OCI-LY1 (cell line): Measurements from ENCODE around the gene ARL10.

Experiments
- H2AFZ ChIP-seq: fragments of 200-600 bp; sonication (generic), shearing (Covaris generic); 2 replicates; pipeline ENCODE4 v1.6.0; 2014; ENCODE audit warnings: antibody characterized with exemption, mild to moderate bottlenecking, low read length
- H3F3A ChIP-seq: fragments of 200-600 bp; sonication (generic), shearing (Covaris generic); 2 replicates; pipeline ENCODE4 v1.6.0; 2014; ENCODE audit warnings: mild to moderate bottlenecking, antibody characterized with exemption, low read length, moderate library complexity; ENCODE audit not compliant: insufficient read depth
- H3K27ac ChIP-seq: fragments of 200-600 bp; sonication (generic); 2 replicates; pipeline ENCODE4 v1.5.1; 2014; ENCODE audit warnings: low read length, mixed run types, mild to moderate bottlenecking, low read depth; ENCODE audit not compliant: poor library complexity, severe bottlenecking
- H3K27me3 ChIP-seq: fragments of 200-600 bp; sonication (generic); 2 replicates; pipeline ENCODE4 v1.6.0; 2014; ENCODE audit warnings: antibody characterized with exemption, mild to moderate bottlenecking, low read length, moderate library complexity; ENCODE audit not compliant: insufficient read depth
- H3K36me3 ChIP-seq: fragments of 200-600 bp; sonication (generic); 2 replicates; pipeline ENCODE4 v1.6.1; 2014; ENCODE audit warnings: mild to moderate bottlenecking, antibody characterized with exemption, low read length, moderate library complexity, mixed read lengths; ENCODE audit not compliant: insufficient read depth
- H3K4me1 ChIP-seq: fragments of 200-600 bp; sonication (generic); 2 replicates; pipeline ENCODE4 v1.5.1; 2014; ENCODE audit warnings: mild to moderate bottlenecking, low read length, moderate library complexity; ENCODE audit not compliant: insufficient read depth, severe bottlenecking
- H3K4me2 ChIP-seq: fragments of 200-600 bp; sonication (generic), shearing (Covaris generic); 2 replicates; pipeline ENCODE4 v1.6.1; 2014; ENCODE audit warnings: low read length
- H3K4me3 ChIP-seq: fragments of 200-600 bp; sonication (generic); 2 replicates; pipeline ENCODE4 v1.5.1; 2014; ENCODE audit warnings: low read length, low read depth, mild to moderate bottlenecking, mixed read lengths; ENCODE audit not compliant: poor library complexity, severe bottlenecking
- H3K79me2 ChIP-seq: fragments of 200-600 bp; shearing (Covaris generic); 2 replicates; pipeline ENCODE4 v1.6.1; 2016; ENCODE audit warnings: mixed run types, low read length, mixed read lengths; ENCODE audit not compliant: insufficient read depth
- H3K9ac ChIP-seq: fragments of 200-600 bp; sonication (generic), shearing (Covaris generic); 2 replicates; pipeline ENCODE4 v1.6.1; 2014; ENCODE audit warnings: mild to moderate bottlenecking, low read length, mixed read lengths
- H3K9me2 ChIP-seq: fragments of 200-600 bp; sonication (generic), shearing (Covaris generic); 2 replicates; pipeline ENCODE4 v1.6.1; 2014; ENCODE audit warnings: low read depth, mild to moderate bottlenecking, low read length, mixed read lengths
- H3K9me3 ChIP-seq: fragments of 200-600 bp; shearing (Covaris generic); 2 replicates; pipeline ENCODE4 v1.6.1; 2014; ENCODE audit warnings: low read length, mixed read lengths
- H4K20me1 ChIP-seq: fragments of 200-600 bp; sonication (generic), shearing (Covaris generic); 2 replicates; pipeline ENCODE4 v1.6.0; 2016; ENCODE audit warnings: mild to moderate bottlenecking, low read length; ENCODE audit not compliant: insufficient read depth
- CTCF ChIP-seq: fragments of 200-600 bp; sonication (generic), shearing (Covaris generic); IDR thresholded peaks from 2 replicates; pipeline ENCODE4 v1.5.1; 2017; ENCODE audit warnings: mild to moderate bottlenecking, antibody characterized with exemption, low read length, moderate library complexity, mixed read lengths
- EZH2 ChIP-seq: fragments of 200-600 bp; sonication (generic), shearing (Covaris generic); IDR thresholded peaks from 2 replicates; pipeline ENCODE4 v1.8.0; 2017; ENCODE audit warnings: borderline replicate concordance, mixed run types, mild to moderate bottlenecking, antibody characterized with exemption, low read length, moderate library complexity, mixed read lengths

Gene ARL10

GRCh38 chr5:176386491-176386890 is 21.2 kb downstream of the ARL10 start:
- Histone ChIP-seq H3K27me3 (no peaks in the 10 kb centered on the region), H3F3A (no peaks in the 10 kb centered on the region), H3K9me2 (no peaks in the 10 kb centered on the region), H3K36me3 (peaks cover 82% of the 10 kb centered on the region), H3K4me3 (peak overlapping the region; percentile 94), H3K4me1 (peaks cover 28% of the 10 kb centered on the region), H3K27ac (no peak overlapping the region), H2AFZ (no peak overlapping the region), H3K9me3 (no peaks in the 10 kb centered on the region), H3K4me2 (peak overlapping the region; percentile 93), H3K79me2 (peaks cover 30% of the 10 kb centered on the region), H3K9ac (peak overlapping the region; percentile 95; the same call in 1 of the 2 replicates), H4K20me1 (no peaks in the 10 kb centered on the region)
- TF ChIP-seq EZH2, result no peak
- no peak for TF ChIP-seq CTCF

GRCh38 chr5:176387384-176387925 is 22.2 kb downstream of the ARL10 start:
- no peak for TF ChIP-seq EZH2
- no peak for TF ChIP-seq CTCF
- peak overlapping the region; percentile 32 for H3K27ac ChIP-seq
- H3K79me2 ChIP-seq, result peaks cover 30% of the 10 kb centered on the region
- H3K4me2 ChIP-seq, result peak overlapping the region; percentile 93
- peak overlapping the region; percentile 94 for H3K4me3 ChIP-seq
- no peak overlapping the region for H2AFZ ChIP-seq
- H3F3A ChIP-seq, result no peaks in the 10 kb centered on the region
- H3K9me3 ChIP-seq, result no peaks in the 10 kb centered on the region
- no peaks in the 10 kb centered on the region for H3K9me2 ChIP-seq
- peaks cover 28% of the 10 kb centered on the region for H3K4me1 ChIP-seq
- no peaks in the 10 kb centered on the region for H3K27me3 ChIP-seq
- H3K36me3 ChIP-seq, result peaks cover 82% of the 10 kb centered on the region
- H3K9ac ChIP-seq, result peak overlapping the region; percentile 95
- no peaks in the 10 kb centered on the region for H4K20me1 ChIP-seq

GRCh38 chr5:176388003-176388443 is 22.7 kb downstream of the ARL10 start:
- Histone ChIP-seq H3K9me3 (no peaks in the 10 kb centered on the region), H3K27ac (peak overlapping the region; percentile 32), H2AFZ (no peak overlapping the region), H3K4me2 (peak overlapping the region; percentile 93), H3K9ac (peak overlapping the region; percentile 95), H4K20me1 (no peaks in the 10 kb centered on the region), H3K4me3 (peak overlapping the region; percentile 94), H3K4me1 (peaks cover 28% of the 10 kb centered on the region), H3K9me2 (no peaks in the 10 kb centered on the region), H3F3A (no peaks in the 10 kb centered on the region), H3K27me3 (no peaks in the 10 kb centered on the region), H3K79me2 (peaks cover 30% of the 10 kb centered on the region), H3K36me3 (peaks cover 78% of the 10 kb centered on the region)
- TF ChIP-seq EZH2, result no peak
- no peak for TF ChIP-seq CTCF
